K562 (cell line): ENCODE results near the gene SURF6. TPM values are rescaled to one million over a fixed set of nuclear protein-coding genes. Genes with fewer than 3 reads are reported as not detected.

Experiments used
- ARID3A ChIP-seq: IDR thresholded peaks from 2 replicates; pipeline ENCODE4 v1.6.1; 2012; ENCODE audit warnings: low read depth, low read length, improper control_type of control experiment, borderline replicate concordance
- EWSR1 ChIP-seq: fragments of 450-650 bp; IDR thresholded peaks from 2 replicates; pipeline ENCODE4 v1.6.1; 2018; ENCODE audit warnings: borderline replicate concordance, mild to moderate bottlenecking, low read depth, moderate library complexity; ENCODE audit not compliant: partially characterized antibody
- HIVEP1 ChIP-seq: fragments of 250-450 bp; sonication (Bioruptor Pico); IDR thresholded peaks from 2 replicates; pipeline ENCODE4 v1.4.0; 2020; ENCODE audit warnings: mild to moderate bottlenecking
- MAZ ChIP-seq, 2 experiments: fragments of 450-650 bp in 1 of 2; sonication (generic) in 1 of 2; formaldehyde crosslinking; IDR thresholded peaks in 1 of 2; conservative IDR thresholded peaks in 1 of 2; 2 replicates each; pipeline versions ENCODE4 v1.4.0 to v1.5.0; 2020; ENCODE audit warnings: mild to moderate bottlenecking in 1 of 2, missing genetic modification reagents in 1 of 2
- MGA ChIP-seq: fragments of 450-650 bp; IDR thresholded peaks from 2 replicates; pipeline ENCODE4 v1.6.1; 2016; ENCODE audit warnings: mild to moderate bottlenecking, moderate library complexity
- MYC ChIP-seq, 2 experiments: fragments of 250-450 bp in 1 of 2; sonication (Bioruptor Pico) in 1 of 2; IDR thresholded peaks; 2 replicates each; pipeline versions ENCODE4 v1.5.1 to v1.6.1; 2012 to 2021; ENCODE audit warnings: low read depth in 2 of 2, borderline replicate concordance in 1 of 2, improper control_type of control experiment in 1 of 2, low read length in 1 of 2, mild to moderate bottlenecking in 1 of 2, moderate library complexity in 1 of 2
- TBP ChIP-seq: optimal IDR thresholded peaks from 2 replicates; pipeline ENCODE3; 2011; ENCODE audit warnings: low read depth, low read length, improper control_type of control experiment
- TEAD4 ChIP-seq, 2 experiments: sonication (generic) in 1 of 2; formaldehyde crosslinking in 1 of 2; IDR thresholded peaks; 2 replicates each; pipeline versions ENCODE4 v1.6.1 to v1.8.0; 2012 to 2022; ENCODE audit warnings: borderline replicate concordance in 1 of 2, inconsistent platforms in 1 of 2, low read length in 1 of 2, mild to moderate bottlenecking in 1 of 2, missing genetic modification reagents in 1 of 2
- TRIM24 ChIP-seq, 2 experiments: fragments of 450-650 bp; IDR thresholded peaks; 2 replicates each; pipeline ENCODE4 v1.6.1; 2016
- polyA plus RNA-seq, 8 experiments: library from polyadenylated mRNA; depleted of rRNA in 4 of 8; stranded (reverse) in 5 of 8; unstranded in 3 of 8; fragments of >200 nt; fragmentation: Nextera tagmentation in 2 of 8; fragmentation: Illumina TruSeq in 1 of 8; extraction: Ambion mirVana in 2 of 8; extraction: Trizol in 1 of 8; gene quantifications; 2 replicates each; pipeline versions ENCODE4 v1.2.1 to v1.2.3, GENCODE V29; 2011 to 2014; ENCODE audit warnings: inconsistent platforms in 1 of 8, missing spikeins in 1 of 8
- total RNA-seq, 7 experiments: library from RNA; depleted of rRNA in 6 of 7; stranded (reverse); fragments of >200 nt in 6 of 7; fragmentation: Illumina TruSeq in 2 of 7; extraction: Trizol in 2 of 7; gene quantifications; 2 replicates each; pipeline versions ENCODE4 v1.2.1 to v1.2.3, GENCODE V29; 2011 to 2021; ENCODE audit warnings: low replicate concordance in 1 of 7

The SURF6 gene
- total and polyA plus RNA-seq, 9 of the 15 experiments (the other 6 are each of a cell fraction or from before 2014, with no cell fraction given) = 1.4 to 68.3 (median 14.7) TPM

GRCh38 chr9:133375724-133376654 lies 40.0 kb upstream of the SURF6 start, which contains the start of the genes STKLD1 and SURF4 (continued):
- peak; percentile 46; the same call in 1 of the 2 replicates for TF ChIP-seq MYC (IDR thresholded peaks at IDR 0.05; ENCODE audit: low read depth, low read length)
- no peak for TF ChIP-seq MYC (CRISPR knock-in tag; IDR thresholded peaks at IDR 0.05; ENCODE audit: borderline replicate concordance, low read depth)
- TF ChIP-seq EWSR1 = no peak
- peak; percentile 89 for TF ChIP-seq MGA
- peak; percentile 83 to 87 for TF ChIP-seq MAZ (CRISPR knock-in tag; conservative IDR thresholded peaks at IDR 0.05 in 1 of 2, IDR thresholded peaks at IDR 0.05 in 1 of 2)
- no peak for TF ChIP-seq ARID3A
- TF ChIP-seq TBP = peak; percentile 86
- no peak for TF ChIP-seq HIVEP1
- TF ChIP-seq TEAD4 (IDR thresholded peaks at IDR 0.05; ENCODE audit: low read length) = no peak
- TF ChIP-seq TEAD4 (CRISPR knock-in tag; IDR thresholded peaks at IDR 0.05; ENCODE audit: borderline replicate concordance) = peak; percentile 89
- no peak for TF ChIP-seq TRIM24 (IDR thresholded peaks at IDR 0.05)
